ENCODE measurements around the gene DAAM1.

Gene DAAM1

GRCh38 chr14:59224341-59224740 lies 35.9 kb downstream of the DAAM1 start:
- DNase-seq: no peak

- no peak for DNase-seq
Measured at GRCh38 chr14:59225281-59225680, 36.8 kb downstream of the DAAM1 start.

- DNase-seq: no peak
Measured at GRCh38 chr14:59228421-59228820, 40.0 kb downstream of the DAAM1 start.

GRCh38 chr14:59229653-59230406 lies 41.4 kb downstream of the DAAM1 start:
- no peak for DNase-seq

GRCh38 chr14:59236195-59236594 lies 47.7 kb downstream of the DAAM1 start:
- no peak for DNase-seq

GRCh38 chr14:59238216-59238615 lies 49.7 kb downstream of the DAAM1 start:
- DNase-seq: no peak

GRCh38 chr14:59239022-59239421 lies 50.6 kb downstream of the DAAM1 start:
- no peak for DNase-seq

GRCh38 chr14:59240356-59240755 lies 51.9 kb downstream of the DAAM1 start:
- no peak for DNase-seq

GRCh38 chr14:59241121-59241520 lies 52.7 kb downstream of the DAAM1 start:
- no peak for DNase-seq

GRCh38 chr14:59243174-59243573 lies 54.7 kb downstream of the DAAM1 start:
- DNase-seq: no peak

- DNase-seq: no peak
Measured at GRCh38 chr14:59244581-59244980, 56.1 kb downstream of the DAAM1 start.

- DNase-seq: no peak
Measured at GRCh38 chr14:59245809-59246295, 57.4 kb downstream of the DAAM1 start.

GRCh38 chr14:59246566-59246965 lies 58.1 kb downstream of the DAAM1 start:
- no peak for DNase-seq

GRCh38 chr14:59247801-59248584 lies 59.5 kb downstream of the DAAM1 start:
- DNase-seq: no peak

GRCh38 chr14:59249029-59249428 lies 60.6 kb downstream of the DAAM1 start:
- DNase-seq: no peak

GRCh38 chr14:59251811-59252771 lies 63.6 kb downstream of the DAAM1 start:
- DNase-seq: no peak

GRCh38 chr14:59252772-59253500 lies 64.5 kb downstream of the DAAM1 start:
- DNase-seq: no peak

- no peak for DNase-seq
Measured at GRCh38 chr14:59253527-59253926, 65.1 kb downstream of the DAAM1 start.

- no peak for DNase-seq
Measured at GRCh38 chr14:59254146-59254910, 65.9 kb downstream of the DAAM1 start.

- DNase-seq: no peak
Measured at GRCh38 chr14:59254911-59255545, 66.6 kb downstream of the DAAM1 start.

- DNase-seq: no peak
Measured at GRCh38 chr14:59256331-59256730, 67.9 kb downstream of the DAAM1 start.

Data from stimulated activated CD8-positive, alpha-beta memory T cell treated with anti-CD3 and anti-CD28 coated beads, Interleukin-4, amount 100 ng/mL, for 48 hours (primary cell).